ENCODE results near the gene KRT73.

DNA sequence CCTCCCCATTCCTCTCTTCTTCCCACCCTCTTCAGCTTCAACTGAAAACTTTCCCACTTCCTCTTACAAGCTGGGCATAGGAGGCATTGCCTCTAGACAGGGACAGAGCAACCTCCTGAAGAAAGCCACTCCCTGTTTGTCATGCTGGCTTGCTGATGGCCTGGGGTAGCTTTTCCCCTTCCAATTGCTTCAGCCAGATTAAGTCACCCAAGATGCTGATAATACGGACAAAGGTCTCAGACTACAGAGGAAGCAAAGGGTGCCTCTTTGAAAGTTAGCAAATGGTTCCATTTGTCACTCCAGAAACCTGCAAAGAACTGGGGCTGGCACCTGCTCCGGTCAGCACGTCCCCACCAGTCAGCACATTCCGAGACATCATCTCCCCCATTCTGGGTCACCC lies 27.6 kb upstream of the KRT73 start:
- TF ChIP-seq, protein P1, sequence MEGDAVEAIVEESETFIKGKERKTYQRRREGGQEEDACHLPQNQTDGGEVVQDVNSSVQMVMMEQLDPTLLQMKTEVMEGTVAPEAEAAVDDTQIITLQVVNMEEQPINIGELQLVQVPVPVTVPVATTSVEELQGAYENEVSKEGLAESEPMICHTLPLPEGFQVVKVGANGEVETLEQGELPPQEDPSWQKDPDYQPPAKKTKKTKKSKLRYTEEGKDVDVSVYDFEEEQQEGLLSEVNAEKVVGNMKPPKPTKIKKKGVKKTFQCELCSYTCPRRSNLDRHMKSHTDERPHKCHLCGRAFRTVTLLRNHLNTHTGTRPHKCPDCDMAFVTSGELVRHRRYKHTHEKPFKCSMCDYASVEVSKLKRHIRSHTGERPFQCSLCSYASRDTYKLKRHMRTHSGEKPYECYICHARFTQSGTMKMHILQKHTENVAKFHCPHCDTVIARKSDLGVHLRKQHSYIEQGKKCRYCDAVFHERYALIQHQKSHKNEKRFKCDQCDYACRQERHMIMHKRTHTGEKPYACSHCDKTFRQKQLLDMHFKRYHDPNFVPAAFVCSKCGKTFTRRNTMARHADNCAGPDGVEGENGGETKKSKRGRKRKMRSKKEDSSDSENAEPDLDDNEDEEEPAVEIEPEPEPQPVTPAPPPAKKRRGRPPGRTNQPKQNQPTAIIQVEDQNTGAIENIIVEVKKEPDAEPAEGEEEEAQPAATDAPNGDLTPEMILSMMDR (conservative IDR thresholded peaks at IDR 0.05 in 1 of 2, IDR thresholded peaks at IDR 0.05 in 1 of 2; ENCODE audit: low read depth in 1 of 2, low read length in 2 of 2), result no peak
- no peak for TF ChIP-seq EZH2 (IDR thresholded peaks at IDR 0.05; ENCODE audit: low read length, missing control alignments)

Measured in fibroblast of lung (primary cell).